Measurements from ENCODE around the gene DVL1. TPM values are rescaled to one million over a fixed set of nuclear protein-coding genes. Genes with fewer than 3 reads are reported as not detected.

Gene DVL1
- total RNA-seq, 5 donors from 2014 or later (not counting 1 experiment from before 2014, with no cell fraction given), result 43.6 to 70.4 (median 64.9) TPM

DNA sequence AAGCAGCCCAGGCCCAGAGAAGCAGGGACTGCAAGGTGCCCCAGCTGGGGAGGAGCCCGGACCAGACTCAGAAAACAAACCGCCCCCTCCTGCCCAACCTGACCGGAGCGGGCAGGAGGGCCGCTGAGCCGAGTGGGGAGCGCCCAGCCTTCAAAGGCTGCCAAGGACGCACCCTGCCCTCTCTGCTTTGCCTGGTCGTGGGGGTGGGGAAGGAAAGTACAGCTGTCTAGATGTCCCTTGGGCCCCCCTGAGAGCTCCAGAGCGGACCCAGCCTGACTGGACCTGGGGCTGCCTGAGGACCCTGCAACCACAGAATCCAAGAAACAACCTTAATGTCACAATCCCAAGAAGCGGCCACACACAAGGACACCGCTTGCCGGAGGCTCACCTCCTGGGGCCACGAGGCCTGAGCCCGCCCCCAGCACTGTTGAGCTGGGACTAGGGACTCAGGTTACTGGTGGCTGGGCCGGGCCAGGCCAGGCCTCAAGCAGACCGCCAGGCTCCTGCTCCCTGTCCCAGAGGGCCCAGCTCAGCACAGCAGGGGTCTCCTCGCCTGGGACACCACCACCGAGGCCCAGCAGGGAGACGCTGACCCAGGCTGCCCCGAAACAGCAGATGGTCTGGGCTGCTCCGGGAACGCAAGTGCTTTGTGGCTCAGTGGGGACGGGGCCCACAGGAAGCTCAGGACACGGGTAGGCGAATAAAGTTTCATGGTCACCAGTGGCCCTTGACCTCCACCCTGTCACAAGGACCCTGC lies 1.4 kb downstream of the DVL1 start:
- 82% methylated on average over 21 of the region's 26 CpGs for WGBS (ENCODE audit: insufficient coverage)
- H3K27me3 Mint-ChIP-seq, result peaks cover 7 to 9% of the 10 kb centered on the region in 2 donors
- no peak for ATAC-seq (replicated peaks in 1 of 4)
- peak overlapping the region; percentile 66 to 76 (median 73) for H3K4me3 Mint-ChIP-seq
- no peak for DNase-seq
- Histone ChIP-seq H3K27ac (ENCODE audit: low read length) (no peak overlapping the region), H3K36me3 (ENCODE audit: control insufficient read depth in 2 of 2, extremely low read depth in 1 of 2, insufficient read depth in 1 of 2, low read length in 1 of 2) (no peaks in the 10 kb centered on the region), H3K4me3 (ENCODE audit: control insufficient read depth in 1 of 2, extremely low read depth in 1 of 2, low read length in 1 of 2) (peak overlapping the region; percentile 40 to 68), H3K4me1 (ENCODE audit: control insufficient read depth in 1 of 2, extremely low read depth in 1 of 2, insufficient read depth in 2 of 2, low read length in 2 of 2) (peaks cover 2 to 58% of the 10 kb centered on the region in 2 experiments), H3K27me3 (replicated peaks in 1 of 2; ENCODE audit: control insufficient read depth in 2 of 2, extremely low read depth in 1 of 2, insufficient read depth in 2 of 2, low read length in 1 of 2) (peaks cover 0 to 16% of the 10 kb centered on the region in 2 experiments), H3K9me3 (no peaks in the 10 kb centered on the region)
- H3K4me1 Mint-ChIP-seq, result peaks cover 26 to 32% (median 26%) of the 10 kb centered on the region in 3 donors
- H3K9me3 Mint-ChIP-seq, result no peaks in the 10 kb centered on the region
- no peaks in the 10 kb centered on the region for H3K36me3 Mint-ChIP-seq
- H3K27ac Mint-ChIP-seq, result peak overlapping the region in 1 of 2 donors; percentile 28
- CTCF ChIA-PET, result interaction anchor here in 1 of 2 donors (1.0 to 1.3 kb wide), 2 partner anchors 23 to 27 kb away, joined by 3 to 4 read pairs; partner anchors contain the start of gene AURKAIP1
- POLR2A ChIA-PET, result no interaction called here

DNA sequence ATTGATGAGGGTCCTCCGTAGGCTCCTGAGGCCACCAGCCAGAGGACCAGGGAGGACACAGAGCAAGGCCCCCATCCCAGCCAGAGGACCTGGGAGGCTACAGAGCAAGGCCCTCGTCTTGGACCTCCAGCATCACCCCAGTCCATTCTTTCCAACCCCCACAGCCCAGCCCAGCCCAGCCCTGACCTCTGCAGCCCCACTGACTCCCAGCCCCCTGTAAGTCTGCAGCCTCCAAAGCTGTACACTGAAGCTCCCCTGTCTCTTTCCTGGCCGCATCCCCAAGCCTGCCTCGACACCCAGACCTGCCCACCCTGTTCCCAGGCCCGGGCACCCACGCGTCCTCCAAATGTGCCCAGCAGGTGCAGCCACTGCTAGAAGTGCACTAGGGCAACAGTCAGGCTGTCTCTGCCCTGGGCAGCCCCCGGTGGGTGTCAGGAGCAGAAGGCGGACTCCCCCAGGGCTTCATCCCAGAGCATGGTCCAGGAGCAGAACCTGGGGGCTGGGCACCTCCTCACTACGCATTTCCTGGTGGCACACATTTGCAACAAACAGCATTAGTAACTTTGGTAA lies 2.1 kb downstream of the DVL1 start:
- no peak overlapping the region for H3K27ac Mint-ChIP-seq
- no peaks in the 10 kb centered on the region for H3K9me3 ChIP-seq
- POLR2A ChIA-PET, result no interaction called here
- no peaks in the 10 kb centered on the region for H3K36me3 Mint-ChIP-seq
- H3K27me3 ChIP-seq (replicated peaks in 1 of 2; ENCODE audit: control insufficient read depth in 2 of 2, extremely low read depth in 1 of 2, insufficient read depth in 2 of 2, low read length in 1 of 2), result peaks cover 0 to 9% of the 10 kb centered on the region in 2 experiments
- no peak overlapping the region for H3K27ac ChIP-seq (ENCODE audit: low read length)
- H3K4me1 ChIP-seq (ENCODE audit: control insufficient read depth in 1 of 2, extremely low read depth in 1 of 2, insufficient read depth in 2 of 2, low read length in 2 of 2), result peaks cover 2 to 53% of the 10 kb centered on the region in 2 experiments
- ATAC-seq (replicated peaks in 1 of 4) (no peak), DNase-seq (no peak)
- H3K4me3 Mint-ChIP-seq, result peak overlapping the region; percentile 66 to 76 (median 73)
- peaks cover 0 to 1% of the 10 kb centered on the region in 2 donors for H3K27me3 Mint-ChIP-seq
- CTCF ChIA-PET, result no interaction called here
- H3K36me3 ChIP-seq (ENCODE audit: control insufficient read depth in 2 of 2, extremely low read depth in 1 of 2, insufficient read depth in 1 of 2, low read length in 1 of 2), result no peaks in the 10 kb centered on the region
- WGBS (ENCODE audit: insufficient coverage), result 96% methylated on average over 9 of the region's 10 CpGs
- H3K4me1 Mint-ChIP-seq, result peaks cover 19 to 24% (median 21%) of the 10 kb centered on the region in 3 donors
- H3K4me3 ChIP-seq (ENCODE audit: control insufficient read depth in 1 of 2, extremely low read depth in 1 of 2, low read length in 1 of 2), result no peak overlapping the region
- H3K9me3 Mint-ChIP-seq, result no peaks in the 10 kb centered on the region

DNA sequence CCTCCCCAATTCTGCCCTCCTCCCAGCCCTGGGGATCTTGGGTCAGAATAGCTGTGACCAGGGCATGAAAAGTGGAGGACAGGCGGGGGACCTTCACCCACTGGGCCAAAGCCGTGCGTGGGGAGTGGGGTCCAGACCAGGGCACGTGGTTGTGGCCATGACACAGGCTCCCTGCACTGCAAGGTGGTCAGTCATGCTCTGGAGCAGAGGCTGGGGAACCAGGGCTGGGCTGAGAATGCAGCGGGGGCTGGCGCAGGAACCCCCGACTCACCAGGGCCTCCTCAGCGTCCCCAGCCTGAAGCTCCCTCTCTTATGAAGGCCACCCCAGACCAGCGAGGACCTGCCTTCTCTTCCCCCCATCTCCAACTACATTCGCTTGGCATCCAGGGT lies 2.7 kb downstream of the DVL1 start:
- CTCF ChIA-PET, result no interaction called here
- Histone ChIP-seq H3K27me3 (replicated peaks in 1 of 2; ENCODE audit: control insufficient read depth in 2 of 2, extremely low read depth in 1 of 2, insufficient read depth in 2 of 2, low read length in 1 of 2) (peaks cover 0 to 2% of the 10 kb centered on the region in 2 experiments), H3K4me3 (ENCODE audit: control insufficient read depth in 1 of 2, extremely low read depth in 1 of 2, low read length in 1 of 2) (no peak overlapping the region), H3K4me1 (ENCODE audit: control insufficient read depth in 1 of 2, extremely low read depth in 1 of 2, insufficient read depth in 2 of 2, low read length in 2 of 2) (peaks cover 2 to 47% of the 10 kb centered on the region in 2 experiments), H3K36me3 (ENCODE audit: control insufficient read depth in 2 of 2, extremely low read depth in 1 of 2, insufficient read depth in 1 of 2, low read length in 1 of 2) (peaks cover 0 to 4% of the 10 kb centered on the region in 2 donors), H3K9me3 (no peaks in the 10 kb centered on the region), H3K27ac (ENCODE audit: low read length) (no peak overlapping the region)
- POLR2A ChIA-PET, result no interaction called here
- DNase-seq (no peak), ATAC-seq (replicated peaks in 1 of 4) (no peak)
- Mint-ChIP-seq H3K36me3 (no peaks in the 10 kb centered on the region), H3K27ac (no peak overlapping the region), H3K4me3 (peak overlapping the region in 2 of 3 donors; percentile 66 to 73), H3K4me1 (peaks cover 17 to 23% (median 20%) of the 10 kb centered on the region in 3 donors), H3K9me3 (no peaks in the 10 kb centered on the region), H3K27me3 (no peaks in the 10 kb centered on the region)
- WGBS (ENCODE audit: insufficient coverage), result 98% methylated on average over 10 of the region's 10 CpGs

DNA sequence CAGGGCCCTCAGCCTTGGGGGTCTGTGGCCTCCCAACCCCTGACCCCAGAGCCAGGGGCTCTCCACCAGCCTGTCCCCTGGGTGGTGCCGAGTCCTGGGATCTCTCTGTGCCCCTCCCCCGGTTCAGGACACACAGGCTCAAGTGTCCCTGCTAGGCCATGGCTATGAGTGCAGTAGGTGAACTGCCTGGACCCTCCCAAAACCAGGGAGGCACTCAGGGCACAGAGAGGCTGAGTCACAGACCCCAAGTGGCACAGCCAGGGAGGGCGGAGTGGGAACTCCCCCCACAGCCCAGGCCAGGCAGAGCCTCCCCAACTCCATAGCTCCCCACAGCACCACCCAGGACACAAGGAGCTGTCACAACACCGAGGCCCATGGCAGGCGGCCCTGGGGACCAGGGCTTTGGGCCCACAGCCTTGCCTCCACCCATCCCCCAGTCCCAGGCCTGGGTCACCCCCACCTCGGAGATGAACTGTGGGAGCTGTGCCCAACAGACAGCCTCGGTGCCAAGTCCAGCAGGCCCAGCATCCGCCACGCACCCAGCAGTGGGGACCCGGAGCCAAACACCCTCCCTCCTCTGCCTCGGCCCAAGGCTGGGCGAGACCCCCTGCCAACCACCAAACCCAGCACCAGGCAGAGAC lies 3.2 kb downstream of the DVL1 start:
- Histone ChIP-seq H3K9me3 (no peaks in the 10 kb centered on the region), H3K27ac (ENCODE audit: low read length) (no peak overlapping the region), H3K4me3 (ENCODE audit: control insufficient read depth in 1 of 2, extremely low read depth in 1 of 2, low read length in 1 of 2) (no peak overlapping the region), H3K4me1 (ENCODE audit: control insufficient read depth in 1 of 2, extremely low read depth in 1 of 2, insufficient read depth in 2 of 2, low read length in 2 of 2) (peaks cover 2 to 44% of the 10 kb centered on the region in 2 experiments), H3K27me3 (replicated peaks in 1 of 2; ENCODE audit: control insufficient read depth in 2 of 2, extremely low read depth in 1 of 2, insufficient read depth in 2 of 2, low read length in 1 of 2) (no peaks in the 10 kb centered on the region), H3K36me3 (ENCODE audit: control insufficient read depth in 2 of 2, extremely low read depth in 1 of 2, insufficient read depth in 1 of 2, low read length in 1 of 2) (peaks cover 0 to 6% of the 10 kb centered on the region in 2 donors)
- 91% methylated on average over 7 of the region's 12 CpGs for WGBS (ENCODE audit: insufficient coverage)
- Mint-ChIP-seq H3K27me3 (no peaks in the 10 kb centered on the region), H3K27ac (no peak overlapping the region), H3K36me3 (peaks cover 4% of the 10 kb centered on the region), H3K9me3 (no peaks in the 10 kb centered on the region), H3K4me3 (no peak overlapping the region), H3K4me1 (peaks cover 17 to 23% (median 20%) of the 10 kb centered on the region in 3 donors)
- CTCF ChIA-PET, result no interaction called here
- DNase-seq (no peak), ATAC-seq (replicated peaks in 1 of 4) (no peak)
- POLR2A ChIA-PET, result no interaction called here

DNA sequence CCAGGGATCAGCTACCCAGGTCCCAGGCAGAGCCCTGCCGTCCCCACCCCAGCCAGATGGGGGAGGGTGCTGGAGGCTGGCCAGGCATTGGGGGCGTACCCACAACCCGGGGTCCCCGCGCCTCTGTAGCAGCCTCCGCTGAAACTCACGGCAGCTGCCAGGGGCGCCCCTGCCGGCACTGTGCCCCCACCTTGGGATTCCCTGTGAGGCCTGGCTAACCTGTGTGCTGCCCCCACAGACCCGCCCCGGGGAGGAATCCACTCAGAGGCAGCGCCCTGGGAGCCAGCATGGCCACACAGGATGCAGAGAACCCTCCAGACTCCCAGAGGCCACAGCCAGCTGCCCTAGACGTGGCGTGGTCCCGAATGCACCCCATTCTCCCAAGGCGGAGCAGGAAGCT lies 3.8 kb downstream of the DVL1 start:
- Histone ChIP-seq H3K4me1 (ENCODE audit: control insufficient read depth in 1 of 2, extremely low read depth in 1 of 2, insufficient read depth in 2 of 2, low read length in 2 of 2) (peaks cover 2 to 44% of the 10 kb centered on the region in 2 experiments), H3K4me3 (ENCODE audit: control insufficient read depth in 1 of 2, extremely low read depth in 1 of 2, low read length in 1 of 2) (no peak overlapping the region), H3K36me3 (ENCODE audit: control insufficient read depth in 2 of 2, extremely low read depth in 1 of 2, insufficient read depth in 1 of 2, low read length in 1 of 2) (peaks cover 0 to 8% of the 10 kb centered on the region in 2 donors), H3K9me3 (no peaks in the 10 kb centered on the region), H3K27ac (ENCODE audit: low read length) (no peak overlapping the region), H3K27me3 (replicated peaks in 1 of 2; ENCODE audit: control insufficient read depth in 2 of 2, extremely low read depth in 1 of 2, insufficient read depth in 2 of 2, low read length in 1 of 2) (no peaks in the 10 kb centered on the region)
- Mint-ChIP-seq H3K27me3 (no peaks in the 10 kb centered on the region), H3K4me1 (peaks cover 17 to 23% (median 20%) of the 10 kb centered on the region in 3 donors), H3K27ac (no peak overlapping the region), H3K36me3 (peaks cover 7% of the 10 kb centered on the region), H3K9me3 (no peaks in the 10 kb centered on the region), H3K4me3 (no peak overlapping the region)
- DNase-seq (no peak), ATAC-seq (replicated peaks in 1 of 4) (no peak)
- ChIA-PET CTCF (no interaction called here), POLR2A (no interaction called here)
- WGBS (ENCODE audit: insufficient coverage), result 92% methylated on average over 13 of the region's 16 CpGs

DNA sequence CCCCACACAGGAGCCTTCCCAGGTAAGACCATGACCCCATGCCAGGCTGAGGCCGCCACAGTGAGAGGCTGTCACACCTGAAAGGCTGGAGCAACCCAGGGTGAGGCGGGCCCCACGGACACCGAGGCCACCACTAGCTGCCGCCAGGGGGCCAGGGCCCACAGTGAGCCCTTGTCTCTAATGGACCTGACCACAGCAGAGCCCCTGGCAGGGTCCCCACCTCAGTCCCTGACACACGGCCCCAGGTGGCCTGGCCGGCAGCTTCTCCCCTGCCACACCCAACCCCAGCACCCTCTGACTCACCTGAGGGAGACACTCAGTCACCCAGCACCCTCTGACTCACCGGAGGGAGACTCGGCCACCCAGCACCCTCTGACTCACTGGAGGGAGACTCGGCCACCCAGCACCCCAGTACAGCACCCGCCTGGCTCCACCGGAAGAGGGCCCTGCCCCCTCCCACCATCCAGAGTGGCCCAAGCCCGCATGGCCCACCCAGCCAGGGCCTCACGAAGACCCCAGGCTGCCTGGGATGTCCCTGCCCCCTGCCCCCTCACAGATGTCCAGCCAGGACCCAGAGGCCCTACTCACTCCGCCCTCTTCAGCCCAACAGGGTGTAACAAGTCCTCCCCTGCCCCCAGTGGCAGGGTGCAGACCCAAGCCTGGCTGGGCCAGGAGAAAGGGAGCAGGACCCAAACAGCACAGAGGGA lies 4.4 kb downstream of the DVL1 start:
- peaks cover 17 to 23% (median 20%) of the 10 kb centered on the region in 3 donors for H3K4me1 Mint-ChIP-seq
- DNase-seq (no peak), ATAC-seq (replicated peaks in 1 of 4) (no peak)
- ChIA-PET POLR2A (no interaction called here), CTCF (no interaction called here)
- no peak overlapping the region for H3K27ac ChIP-seq (ENCODE audit: low read length)
- H3K36me3 Mint-ChIP-seq, result peaks cover 9% of the 10 kb centered on the region
- H3K27ac Mint-ChIP-seq, result no peak overlapping the region
- no peak overlapping the region for H3K4me3 Mint-ChIP-seq
- H3K27me3 Mint-ChIP-seq, result no peaks in the 10 kb centered on the region
- H3K36me3 ChIP-seq (ENCODE audit: control insufficient read depth in 2 of 2, extremely low read depth in 1 of 2, insufficient read depth in 1 of 2, low read length in 1 of 2), result peaks cover 0 to 8% of the 10 kb centered on the region in 2 donors
- no peaks in the 10 kb centered on the region for H3K9me3 Mint-ChIP-seq
- WGBS (ENCODE audit: insufficient coverage), result 75% methylated on average over 15 of the region's 15 CpGs
- H3K27me3 ChIP-seq (replicated peaks in 1 of 2; ENCODE audit: control insufficient read depth in 2 of 2, extremely low read depth in 1 of 2, insufficient read depth in 2 of 2, low read length in 1 of 2), result no peaks in the 10 kb centered on the region
- H3K9me3 ChIP-seq, result no peaks in the 10 kb centered on the region
- peaks cover 2 to 44% of the 10 kb centered on the region in 2 experiments for H3K4me1 ChIP-seq (ENCODE audit: control insufficient read depth in 1 of 2, extremely low read depth in 1 of 2, insufficient read depth in 2 of 2, low read length in 2 of 2)
- H3K4me3 ChIP-seq (ENCODE audit: control insufficient read depth in 1 of 2, extremely low read depth in 1 of 2, low read length in 1 of 2), result no peak overlapping the region

All from T-cell (primary cell).